Activated T-cell treated with anti-CD3 and anti-CD28 coated beads, Interleukin-2, amount 50 U/mL, for 48 hours (primary cell): Measurements from ENCODE around the gene NAV2.
"Not testable (repeated sequence)": the region's sequence is repeated elsewhere in the genome, so short reads cannot be mapped to it uniquely, and the experiment has no call there.

ENCODE experiments used
- DNase-seq, 2 experiments: peaks; one replicate each; pipeline ENCODE4 v3.0.0-alpha.2; 2020

The NAV2 gene

GRCh38 chr11:19872512-19873145 lies 160.0 kb downstream of the NAV2 start:
- DNase-seq, result no peak

GRCh38 chr11:19873730-19874129 lies 161.1 kb downstream of the NAV2 start:
- no peak for DNase-seq

- DNase-seq, result no peak
These were observed 161.6 kb downstream of the NAV2 start for GRCh38 chr11:19874266-19874665.

GRCh38 chr11:19876750-19877149 lies 164.1 kb downstream of the NAV2 start:
- DNase-seq, result no peak

GRCh38 chr11:19878520-19878919 lies 165.9 kb downstream of the NAV2 start:
- no peak for DNase-seq

GRCh38 chr11:19879307-19880087 lies 166.9 kb downstream of the NAV2 start:
- DNase-seq, result no peak

GRCh38 chr11:19880088-19880345 lies 167.4 kb downstream of the NAV2 start:
- no peak for DNase-seq

GRCh38 chr11:19881177-19881576 lies 168.5 kb downstream of the NAV2 start:
- no peak for DNase-seq

GRCh38 chr11:19882356-19882755 lies 169.7 kb downstream of the NAV2 start:
- no peak for DNase-seq

- no peak for DNase-seq
These were observed 173.9 kb downstream of the NAV2 start for GRCh38 chr11:19886498-19886897.

- DNase-seq, result no peak
These were observed 175.2 kb downstream of the NAV2 start for GRCh38 chr11:19887842-19888241.

- no peak for DNase-seq
These were observed 176.9 kb downstream of the NAV2 start for GRCh38 chr11:19889531-19889930.

- no peak for DNase-seq
These were observed 177.7 kb downstream of the NAV2 start for GRCh38 chr11:19890308-19890707.

GRCh38 chr11:19891022-19891421 lies 178.4 kb downstream of the NAV2 start:
- DNase-seq, result no peak

GRCh38 chr11:19892387-19892786 lies 179.8 kb downstream of the NAV2 start:
- no peak for DNase-seq

- no peak for DNase-seq
These were observed 180.2 kb downstream of the NAV2 start for GRCh38 chr11:19892876-19893275.

- DNase-seq, result no peak
These were observed 181.8 kb downstream of the NAV2 start for GRCh38 chr11:19894404-19894803.

- DNase-seq, result not testable (repeated sequence)
These were observed 182.4 kb downstream of the NAV2 start for GRCh38 chr11:19895037-19895436.

GRCh38 chr11:19895776-19896175 lies 183.1 kb downstream of the NAV2 start:
- DNase-seq, result no peak

GRCh38 chr11:19903620-19904069 lies 191.0 kb downstream of the NAV2 start:
- peak; percentile 61 to 69 for DNase-seq

- no peak for DNase-seq
These were observed 192.7 kb downstream of the NAV2 start for GRCh38 chr11:19905280-19905853.

GRCh38 chr11:19906126-19906525 lies 193.5 kb downstream of the NAV2 start:
- DNase-seq, result no peak

- DNase-seq, result no peak
These were observed 194.5 kb downstream of the NAV2 start for GRCh38 chr11:19907008-19907579.

- no peak for DNase-seq
These were observed 195.2 kb downstream of the NAV2 start for GRCh38 chr11:19907839-19908238.
